Mammary epithelial cell (primary cell): ENCODE results near the gene PTGR2.
"Not testable (repeated sequence)": the region's sequence is repeated elsewhere in the genome, so short reads cannot be mapped to it uniquely, and the experiment has no call there.

ENCODE experiments used
- EZH2 ChIP-seq: IDR thresholded peaks from 2 replicates; pipeline ENCODE4 v1.6.1; 2012; ENCODE audit warnings: low read length, inconsistent platforms, borderline replicate concordance
- TF ChIP-seq, protein P1 (sequence below), 2 donors: IDR thresholded peaks in 1 of 2; conservative IDR thresholded peaks in 1 of 2; 2 replicates each; pipeline ENCODE4 v1.5.1; 2011 to 2012; ENCODE audit warnings: inconsistent platforms in 2 of 2, low read length in 2 of 2, mild to moderate bottlenecking in 2 of 2, control low read depth in 1 of 2, low read depth in 1 of 2; ENCODE audit not compliant: insufficient read depth in 1 of 2; ENCODE audit errors: extremely low read depth in 1 of 2

GRCh38 chr14:73869754-73870153, 18.1 kb downstream of the PTGR2 start:
- TF ChIP-seq, protein P1, sequence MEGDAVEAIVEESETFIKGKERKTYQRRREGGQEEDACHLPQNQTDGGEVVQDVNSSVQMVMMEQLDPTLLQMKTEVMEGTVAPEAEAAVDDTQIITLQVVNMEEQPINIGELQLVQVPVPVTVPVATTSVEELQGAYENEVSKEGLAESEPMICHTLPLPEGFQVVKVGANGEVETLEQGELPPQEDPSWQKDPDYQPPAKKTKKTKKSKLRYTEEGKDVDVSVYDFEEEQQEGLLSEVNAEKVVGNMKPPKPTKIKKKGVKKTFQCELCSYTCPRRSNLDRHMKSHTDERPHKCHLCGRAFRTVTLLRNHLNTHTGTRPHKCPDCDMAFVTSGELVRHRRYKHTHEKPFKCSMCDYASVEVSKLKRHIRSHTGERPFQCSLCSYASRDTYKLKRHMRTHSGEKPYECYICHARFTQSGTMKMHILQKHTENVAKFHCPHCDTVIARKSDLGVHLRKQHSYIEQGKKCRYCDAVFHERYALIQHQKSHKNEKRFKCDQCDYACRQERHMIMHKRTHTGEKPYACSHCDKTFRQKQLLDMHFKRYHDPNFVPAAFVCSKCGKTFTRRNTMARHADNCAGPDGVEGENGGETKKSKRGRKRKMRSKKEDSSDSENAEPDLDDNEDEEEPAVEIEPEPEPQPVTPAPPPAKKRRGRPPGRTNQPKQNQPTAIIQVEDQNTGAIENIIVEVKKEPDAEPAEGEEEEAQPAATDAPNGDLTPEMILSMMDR (conservative IDR thresholded peaks at IDR 0.05 in 1 of 2, IDR thresholded peaks at IDR 0.05 in 1 of 2; ENCODE audit: extremely low read depth in 1 of 2, insufficient read depth in 1 of 2, low read depth in 1 of 2, low read length in 2 of 2): not testable (repeated sequence)
- not testable (repeated sequence) for TF ChIP-seq EZH2
